ENCODE data around the gene FBXW2. TPM values are rescaled to one million over a fixed set of nuclear protein-coding genes. Genes with fewer than 3 reads are reported as not detected.

Gene FBXW2
- total and polyA plus RNA-seq, 3 experiments from 2014 or later, result 39.3 to 73.4 (median 73.2) TPM

- no peaks in the 10 kb centered on the region for H3K9me3 Mint-ChIP-seq
- Histone ChIP-seq H3K36me3 (ENCODE audit: insufficient read depth, low read length) (no peaks in the 10 kb centered on the region), H3K4me1 (ENCODE audit: insufficient read depth, low read length) (no peaks in the 10 kb centered on the region), H3K27me3 (ENCODE audit: insufficient read depth, low read length, poor library complexity, severe bottlenecking) (no peaks in the 10 kb centered on the region), H3K4me3 (ENCODE audit: low read length) (no peak overlapping the region), H3K27ac (ENCODE audit: low read depth, low read length) (no peak overlapping the region), H3K9me3 (ENCODE audit: low read length) (no peaks in the 10 kb centered on the region)
- ChIA-PET CTCF (interaction anchor here (1.2 kb wide), 1 partner anchor 111 kb away, joined by 3 read pairs; no protein-coding TSS in a partner anchor), POLR2A (no interaction called here)
- peak overlapping the region in 2 of 8 donors; percentile 8 to 85 for H3K27ac Mint-ChIP-seq
- no peak overlapping the region for H3K4me3 Mint-ChIP-seq
- no peaks in the 10 kb centered on the region for H3K36me3 Mint-ChIP-seq
- no peaks in the 10 kb centered on the region for H3K27me3 Mint-ChIP-seq
- no peak for DNase-seq
- H3K4me1 Mint-ChIP-seq, result no peaks in the 10 kb centered on the region
Observed at GRCh38 chr9:120730654-120731514, 62.3 kb downstream of the FBXW2 start.

GRCh38 chr9:120729791-120730241 is 63.4 kb downstream of the FBXW2 start:
- H3K27me3 ChIP-seq (ENCODE audit: insufficient read depth, low read length, poor library complexity, severe bottlenecking), result no peaks in the 10 kb centered on the region
- H3K4me3 ChIP-seq (ENCODE audit: low read length), result no peak overlapping the region
- CTCF ChIA-PET, result no interaction called here
- no peaks in the 10 kb centered on the region for H3K9me3 Mint-ChIP-seq
- H3K36me3 Mint-ChIP-seq, result no peaks in the 10 kb centered on the region
- no peaks in the 10 kb centered on the region for H3K9me3 ChIP-seq (ENCODE audit: low read length)
- H3K4me1 ChIP-seq (ENCODE audit: insufficient read depth, low read length), result no peaks in the 10 kb centered on the region
- no peaks in the 10 kb centered on the region for H3K27me3 Mint-ChIP-seq
- no peak overlapping the region for H3K27ac ChIP-seq (ENCODE audit: low read depth, low read length)
- no peaks in the 10 kb centered on the region for H3K4me1 Mint-ChIP-seq
- DNase-seq, result no peak
- H3K36me3 ChIP-seq (ENCODE audit: insufficient read depth, low read length), result no peaks in the 10 kb centered on the region
- H3K27ac Mint-ChIP-seq, result peak overlapping the region in 1 of 8 donors; percentile 33
- H3K4me3 Mint-ChIP-seq, result no peak overlapping the region
- POLR2A ChIA-PET, result no interaction called here

GRCh38 chr9:120726484-120726883 is 66.7 kb downstream of the FBXW2 start:
- Histone ChIP-seq H3K9me3 (ENCODE audit: low read length) (no peaks in the 10 kb centered on the region), H3K27ac (ENCODE audit: low read depth, low read length) (no peak overlapping the region), H3K36me3 (ENCODE audit: insufficient read depth, low read length) (no peaks in the 10 kb centered on the region), H3K4me1 (ENCODE audit: insufficient read depth, low read length) (no peaks in the 10 kb centered on the region), H3K4me3 (ENCODE audit: low read length) (no peak overlapping the region), H3K27me3 (ENCODE audit: insufficient read depth, low read length, poor library complexity, severe bottlenecking) (no peaks in the 10 kb centered on the region)
- Mint-ChIP-seq H3K27ac (no peak overlapping the region), H3K36me3 (no peaks in the 10 kb centered on the region), H3K4me3 (no peak overlapping the region), H3K27me3 (no peaks in the 10 kb centered on the region), H3K9me3 (no peaks in the 10 kb centered on the region), H3K4me1 (no peaks in the 10 kb centered on the region)
- ChIA-PET CTCF (no interaction called here), POLR2A (no interaction called here)
- DNase-seq, result no peak

- DNase-seq, result no peak
- Mint-ChIP-seq H3K9me3 (no peaks in the 10 kb centered on the region), H3K27ac (peak overlapping the region in 1 of 8 donors; percentile 15), H3K27me3 (no peaks in the 10 kb centered on the region), H3K4me3 (no peak overlapping the region), H3K4me1 (no peaks in the 10 kb centered on the region), H3K36me3 (no peaks in the 10 kb centered on the region)
- Histone ChIP-seq H3K9me3 (ENCODE audit: low read length) (no peaks in the 10 kb centered on the region), H3K4me1 (ENCODE audit: insufficient read depth, low read length) (no peaks in the 10 kb centered on the region), H3K4me3 (ENCODE audit: low read length) (no peak overlapping the region), H3K27ac (ENCODE audit: low read depth, low read length) (no peak overlapping the region), H3K27me3 (ENCODE audit: insufficient read depth, low read length, poor library complexity, severe bottlenecking) (no peaks in the 10 kb centered on the region), H3K36me3 (ENCODE audit: insufficient read depth, low read length) (no peaks in the 10 kb centered on the region)
- CTCF ChIA-PET, result no interaction called here
- POLR2A ChIA-PET, result no interaction called here
Observed at GRCh38 chr9:120725907-120726306, 67.3 kb downstream of the FBXW2 start.

GRCh38 chr9:120724757-120725400 is 68.3 kb downstream of the FBXW2 start:
- H3K36me3 ChIP-seq (ENCODE audit: insufficient read depth, low read length), result no peaks in the 10 kb centered on the region
- no peaks in the 10 kb centered on the region for H3K9me3 ChIP-seq (ENCODE audit: low read length)
- no peak overlapping the region for H3K27ac ChIP-seq (ENCODE audit: low read depth, low read length)
- no peaks in the 10 kb centered on the region for H3K36me3 Mint-ChIP-seq
- no peaks in the 10 kb centered on the region for H3K4me1 Mint-ChIP-seq
- H3K27ac Mint-ChIP-seq, result no peak overlapping the region
- CTCF ChIA-PET, result no interaction called here
- H3K27me3 Mint-ChIP-seq, result no peaks in the 10 kb centered on the region
- no peaks in the 10 kb centered on the region for H3K4me1 ChIP-seq (ENCODE audit: insufficient read depth, low read length)
- POLR2A ChIA-PET, result no interaction called here
- DNase-seq, result no peak
- H3K27me3 ChIP-seq (ENCODE audit: insufficient read depth, low read length, poor library complexity, severe bottlenecking), result no peaks in the 10 kb centered on the region
- H3K4me3 ChIP-seq (ENCODE audit: low read length), result no peak overlapping the region
- no peaks in the 10 kb centered on the region for H3K9me3 Mint-ChIP-seq
- no peak overlapping the region for H3K4me3 Mint-ChIP-seq

DNA sequence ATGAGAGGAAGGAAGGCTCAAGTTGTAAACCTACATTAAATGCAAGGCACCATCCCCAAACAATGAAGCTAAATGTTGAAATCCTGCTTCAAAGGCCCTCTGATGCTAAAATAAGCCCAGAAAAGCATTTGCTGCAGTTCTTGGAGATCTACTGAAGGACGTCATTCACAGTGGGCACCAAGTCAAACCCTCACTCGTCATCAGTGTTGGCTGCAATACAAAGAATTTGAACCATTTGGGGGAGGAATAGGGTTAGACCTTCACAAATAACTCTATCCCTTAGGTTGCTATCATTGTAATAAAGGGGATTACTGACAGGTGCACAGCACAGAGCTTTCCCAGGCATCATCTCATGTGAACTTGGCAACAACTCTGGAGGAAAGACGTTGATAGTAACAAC is 69.7 kb downstream of the FBXW2 start:
- POLR2A ChIA-PET, result no interaction called here
- no peak overlapping the region for H3K27ac ChIP-seq (ENCODE audit: low read depth, low read length)
- H3K27me3 ChIP-seq (ENCODE audit: insufficient read depth, low read length, poor library complexity, severe bottlenecking), result no peaks in the 10 kb centered on the region
- no peaks in the 10 kb centered on the region for H3K4me1 ChIP-seq (ENCODE audit: insufficient read depth, low read length)
- Mint-ChIP-seq H3K36me3 (no peaks in the 10 kb centered on the region), H3K9me3 (no peaks in the 10 kb centered on the region), H3K4me1 (no peaks in the 10 kb centered on the region), H3K27me3 (no peaks in the 10 kb centered on the region), H3K4me3 (no peak overlapping the region), H3K27ac (no peak overlapping the region)
- no peak for DNase-seq
- CTCF ChIA-PET, result no interaction called here
- H3K4me3 ChIP-seq (ENCODE audit: low read length), result no peak overlapping the region
- H3K36me3 ChIP-seq (ENCODE audit: insufficient read depth, low read length), result no peaks in the 10 kb centered on the region
- no peaks in the 10 kb centered on the region for H3K9me3 ChIP-seq (ENCODE audit: low read length)

- CTCF ChIA-PET, result no interaction called here
- POLR2A ChIA-PET, result interaction anchor here (0.6 kb wide), 1 partner anchor 718 kb away, joined by 3 read pairs; no protein-coding TSS in a partner anchor
- H3K4me3 Mint-ChIP-seq, result no peak overlapping the region
- Histone ChIP-seq H3K4me3 (ENCODE audit: low read length) (no peak overlapping the region), H3K36me3 (ENCODE audit: insufficient read depth, low read length) (no peaks in the 10 kb centered on the region), H3K27ac (ENCODE audit: low read depth, low read length) (no peak overlapping the region), H3K9me3 (ENCODE audit: low read length) (no peaks in the 10 kb centered on the region), H3K4me1 (ENCODE audit: insufficient read depth, low read length) (no peaks in the 10 kb centered on the region), H3K27me3 (ENCODE audit: insufficient read depth, low read length, poor library complexity, severe bottlenecking) (no peaks in the 10 kb centered on the region)
- H3K27ac Mint-ChIP-seq, result no peak overlapping the region
- H3K36me3 Mint-ChIP-seq, result no peaks in the 10 kb centered on the region
- DNase-seq, result no peak
- no peaks in the 10 kb centered on the region for H3K27me3 Mint-ChIP-seq
- peaks cover 0 to 5% (median 0%) of the 10 kb centered on the region in 3 donors for H3K4me1 Mint-ChIP-seq
- no peaks in the 10 kb centered on the region for H3K9me3 Mint-ChIP-seq
Observed at GRCh38 chr9:120720404-120720803, 72.8 kb downstream of the FBXW2 start.

- Mint-ChIP-seq H3K27ac (no peak overlapping the region), H3K36me3 (peaks cover 0 to 3% (median 0%) of the 10 kb centered on the region in 3 donors), H3K9me3 (no peaks in the 10 kb centered on the region), H3K4me3 (no peak overlapping the region), H3K27me3 (no peaks in the 10 kb centered on the region), H3K4me1 (peaks cover 5 to 11% (median 5%) of the 10 kb centered on the region in 3 donors)
- Histone ChIP-seq H3K27ac (ENCODE audit: low read depth, low read length) (no peak overlapping the region), H3K27me3 (ENCODE audit: insufficient read depth, low read length, poor library complexity, severe bottlenecking) (no peaks in the 10 kb centered on the region), H3K36me3 (ENCODE audit: insufficient read depth, low read length) (no peaks in the 10 kb centered on the region), H3K4me3 (ENCODE audit: low read length) (no peak overlapping the region), H3K9me3 (ENCODE audit: low read length) (no peaks in the 10 kb centered on the region), H3K4me1 (ENCODE audit: insufficient read depth, low read length) (peaks cover 7% of the 10 kb centered on the region)
- ChIA-PET POLR2A (no interaction called here), CTCF (interaction anchor here (0.7 to 0.8 kb wide), 2 partner anchors 9 to 98 kb away, joined by 3 read pairs; no protein-coding TSS in a partner anchor)
- DNase-seq, result no peak
Observed at GRCh38 chr9:120718316-120718715, 74.9 kb downstream of the FBXW2 start.

Data from CD8-positive, alpha-beta memory T cell (primary cell).